HCT116 (cell line): ENCODE data around the gene ERBB2. TPM values are rescaled to one million over a fixed set of nuclear protein-coding genes. Genes with fewer than 3 reads are reported as not detected.

Source experiments
- ATAC-seq: fragments of 200-7000 bp; cut with Tn5 transposase; 2 replicates; pipeline ENCODE4 v1.9.1; 2020; ENCODE audit warnings: mild to moderate bottlenecking, moderate library complexity
- BruUV-seq: library from RNA; stranded (reverse); fragments of 400-500 nt; replicated peaks from 2 replicates; lab custom pipeline; 2021; lab: Mats Ljungman, UMichigan
- CTCF ChIA-PET: fragments of 300-600 bp; sonication (Branson Sonifier 250); formaldehyde crosslinking; loops from one replicate; lab custom pipeline; 2021; ENCODE audit warnings: antibody characterized with exemption; lab: Charles Lee
- POLR2A ChIA-PET: fragments of 300-600, 350-600 bp; sonication (Branson Sonifier 250); formaldehyde crosslinking; loops from one replicate; lab custom pipeline; 2021; ENCODE audit warnings: antibody characterized with exemption; lab: Charles Lee
- RAD21 ChIA-PET, 2 experiments: fragments of 300-600 bp; sonication (Branson Sonifier 250); formaldehyde crosslinking; loops; one replicate each; lab custom pipeline; 2023; ENCODE audit warnings: low total read pairs in 2 of 2; ENCODE audit not compliant: uncharacterized antibody in 2 of 2, unreplicated experiment in 2 of 2, low non-redundant PET in 1 of 2; lab: Charles Lee
- DNase-seq: peaks from one replicate; pipeline ENCODE4 v3.0.0-alpha.2; 2010; ENCODE audit warnings: low read depth, low spot score
- H2AFZ ChIP-seq: fragments of 200-600 bp; shearing (Covaris generic), sonication (generic); 2 replicates; pipeline ENCODE4 v1.6.1; 2017; ENCODE audit warnings: low read depth, mixed run types, mixed read lengths, antibody characterized with exemption, low read length; ENCODE audit not compliant: poor library complexity, severe bottlenecking
- H3K27ac ChIP-seq: 2 replicates; pipeline ENCODE4 v1.5.1; 2012; ENCODE audit warnings: low read depth, low read length
- H3K27me3 ChIP-seq: fragments of 200-600 bp; sonication (generic); 2 replicates; pipeline ENCODE4 v1.6.1; 2016; ENCODE audit warnings: mixed run types, low read length, mixed read lengths; ENCODE audit not compliant: insufficient read depth
- H3K36me3 ChIP-seq, 2 experiments: fragments of 200-500 bp in 1 of 2; fragments of 200-600 bp in 1 of 2; sonication (Bioruptor generic) in 1 of 2; sonication (generic) in 1 of 2; 2 replicates each; pipeline versions ENCODE4 v1.5.1 to v1.6.1; 2014 to 2016; ENCODE audit warnings: low read length in 2 of 2, inconsistent platforms in 1 of 2, mixed read lengths in 1 of 2, mixed run types in 1 of 2; ENCODE audit not compliant: insufficient read depth in 2 of 2, control insufficient read depth in 1 of 2
- H3K4me1 ChIP-seq, 2 experiments: fragments of 200-600 bp in 1 of 2; sonication (generic) in 1 of 2; 2 replicates each; pipeline versions ENCODE4 v1.5.1 to v1.6.1; 2012 to 2017; ENCODE audit warnings: low read length in 2 of 2, inconsistent platforms in 1 of 2, mild to moderate bottlenecking in 1 of 2, mixed read lengths in 1 of 2, mixed run types in 1 of 2, moderate library complexity in 1 of 2; ENCODE audit not compliant: insufficient read depth in 2 of 2, control insufficient read depth in 1 of 2
- H3K4me2 ChIP-seq: fragments of 200-600 bp; sonication (generic); 2 replicates; pipeline ENCODE4 v1.6.1; 2017; ENCODE audit warnings: mixed run types, low read length, mixed read lengths
- H3K4me3 ChIP-seq, 2 experiments: fragments of 200-600 bp in 1 of 2; sonication (generic) in 1 of 2; replicated peaks in 1 of 2; 2 replicates each; pipeline ENCODE4 v1.5.1; 2011 to 2016; ENCODE audit warnings: low read length in 2 of 2, control low read depth in 1 of 2, low read depth in 1 of 2, mild to moderate bottlenecking in 1 of 2, mixed read lengths in 1 of 2, mixed run types in 1 of 2
- H3K79me2 ChIP-seq: fragments of 200-600 bp; sonication (generic); 2 replicates; pipeline ENCODE4 v1.6.1; 2017; ENCODE audit warnings: mild to moderate bottlenecking, mixed run types, low read length, moderate library complexity, mixed read lengths; ENCODE audit not compliant: insufficient read depth
- H3K9ac ChIP-seq: fragments of 200-600 bp; sonication (generic); 2 replicates; pipeline ENCODE4 v1.6.1; 2016; ENCODE audit warnings: low read length, mixed read lengths
- H3K9me2 ChIP-seq: fragments of 200-600 bp; sonication (generic), shearing (Covaris generic); 2 replicates; pipeline ENCODE4 v1.6.1; 2017; ENCODE audit warnings: mixed run types, mild to moderate bottlenecking, moderate library complexity; ENCODE audit not compliant: insufficient read depth
- H3K9me3 ChIP-seq, 2 experiments: fragments of 200-500 bp in 1 of 2; fragments of 200-600 bp in 1 of 2; sonication (Bioruptor generic) in 1 of 2; sonication (generic) in 1 of 2; 2 replicates each; pipeline ENCODE4 v1.6.1; 2014 to 2017; ENCODE audit warnings: low read length in 2 of 2, mixed read lengths in 2 of 2, inconsistent platforms in 1 of 2, low read depth in 1 of 2, mild to moderate bottlenecking in 1 of 2, mixed run types in 1 of 2, moderate library complexity in 1 of 2; ENCODE audit not compliant: control insufficient read depth in 1 of 2, insufficient read depth in 1 of 2
- H4K20me1 ChIP-seq: fragments of 200-600 bp; sonication (generic), shearing (Covaris generic); 2 replicates; pipeline ENCODE4 v1.6.1; 2017; ENCODE audit warnings: mixed run types, mild to moderate bottlenecking, moderate library complexity; ENCODE audit not compliant: insufficient read depth
- ELF1 ChIP-seq: IDR thresholded peaks from 2 replicates; pipeline ENCODE4 v1.6.1; 2012; ENCODE audit warnings: low read depth, borderline replicate concordance
- EZH2 ChIP-seq: fragments of 200-600 bp; sonication (generic); IDR thresholded peaks from 2 replicates; pipeline ENCODE4 v1.6.1; 2017; ENCODE audit warnings: antibody characterized with exemption, mixed run types
- JUND ChIP-seq: IDR thresholded peaks from 2 replicates; pipeline ENCODE4 v1.6.1; 2012
- MAX ChIP-seq: IDR thresholded peaks from 2 replicates; pipeline ENCODE4 v1.6.1; 2012
- POLR2AphosphoS5 ChIP-seq: IDR thresholded peaks from 2 replicates; pipeline ENCODE4 v1.6.1; 2011; ENCODE audit warnings: mild to moderate bottlenecking, low read depth, low read length, moderate library complexity
- RAD21 ChIP-seq: IDR thresholded peaks from 2 replicates; pipeline ENCODE4 v1.6.1; 2012; ENCODE audit warnings: low read depth, mild to moderate bottlenecking
- REST ChIP-seq: IDR thresholded peaks from 2 replicates; pipeline ENCODE4 v1.6.1; 2012; ENCODE audit warnings: low read depth
- SP1 ChIP-seq: IDR thresholded peaks from 2 replicates; pipeline ENCODE4 v1.6.1; 2012; ENCODE audit warnings: low read depth
- SRF ChIP-seq: IDR thresholded peaks from 2 replicates; pipeline ENCODE4 v1.6.1; 2012; ENCODE audit warnings: low read depth
- YY1 ChIP-seq: IDR thresholded peaks from 2 replicates; pipeline ENCODE4 v1.6.1; 2011; ENCODE audit warnings: low read length, low read depth, moderate library complexity, mild to moderate bottlenecking; ENCODE audit not compliant: insufficient replicate concordance; ENCODE audit errors: extremely low read depth
- ZFX ChIP-seq: fragments of 450-650 bp; IDR thresholded peaks from 2 replicates; pipeline ENCODE4 v1.6.1; 2017
- intact Hi-C: fragments of 100-400 bp; cut with micrococcal nuclease; formaldehyde crosslinking; loops from 2 replicates; pipeline ENCODE4 v1.10.0; 2022
- total RNA-seq: library from RNA; stranded (reverse); gene quantifications from one replicate; pipeline ENCODE4 v1.2.1, GENCODE V29; 2021; ENCODE audit not compliant: unreplicated experiment

ERBB2 gene
- total RNA-seq, 1 experiment from 2014 or later, result 75.8 TPM

- H3K79me2 ChIP-seq, result no peaks in the 10 kb centered on the region
- POLR2A ChIA-PET, result interaction anchor here (1.3 kb wide), 1 partner anchor 20 kb away, joined by 6 read pairs; the partner anchor contains the start of gene ERBB2
- H3K4me2 ChIP-seq, result no peak overlapping the region
- no peaks in the 10 kb centered on the region for H4K20me1 ChIP-seq
- CTCF ChIA-PET, result interaction anchor here (0.7 to 2.2 kb wide), 4 partner anchors 10 to 98 kb away, joined by 3 to 27 read pairs (median 6); partner anchors contain the start of genes ERBB2 and MIEN1
- intact Hi-C loops, result no loop called here
- no peaks in the 10 kb centered on the region for H3K9me2 ChIP-seq
- no peak overlapping the region for H3K9ac ChIP-seq
- H3K4me1 ChIP-seq, result peaks cover 3 to 9% of the 10 kb centered on the region in 2 experiments; a peak in 2 of 4 replicates
- no peak overlapping the region for H2AFZ ChIP-seq
- H3K27ac ChIP-seq, result no peak overlapping the region
- no TSS peak for BruUV-seq
- no peak for TF ChIP-seq EZH2
- no peak for TF ChIP-seq RAD21
- no peak for TF ChIP-seq JUND
- TF ChIP-seq SP1, result no peak
- TF ChIP-seq REST, result no peak
- TF ChIP-seq ELF1, result no peak
- TF ChIP-seq ZFX, result no peak
- TF ChIP-seq SRF, result no peak
- TF ChIP-seq POLR2AphosphoS5, result no peak
- no peak for TF ChIP-seq MAX
- no peak for TF ChIP-seq YY1
- no peaks in the 10 kb centered on the region for H3K27me3 ChIP-seq
- RAD21 ChIA-PET, result no interaction called here
- peaks cover 2 to 13% of the 10 kb centered on the region in 2 experiments; a peak in 2 of 4 replicates for H3K36me3 ChIP-seq
- H3K9me3 ChIP-seq, result no peaks in the 10 kb centered on the region
- no peak for ATAC-seq
- no peak for DNase-seq
- no peak overlapping the region for H3K4me3 ChIP-seq
Observed at GRCh38 chr17:39719563-39720355, 19.9 kb downstream of the ERBB2 start.
